Measurements from ENCODE around the gene ZBTB7C. TPM values are rescaled to one million over a fixed set of nuclear protein-coding genes. Genes with fewer than 3 reads are reported as not detected.

ZBTB7C gene
- polyA plus RNA-seq, 1 of the 3 experiments (the other 2 are of a cell fraction), result 0.05 TPM

GRCh38 chr18:48022021-48022420, 387.2 kb downstream of the ZBTB7C start:
- no peak overlapping the region for H2AFZ ChIP-seq (ENCODE audit: low read depth)
- peaks cover 10% of the 10 kb centered on the region for H3F3A ChIP-seq (replicated peaks; ENCODE audit: insufficient read depth)
- TF ChIP-seq FOXJ3 (CRISPR knock-in tag; IDR thresholded peaks at IDR 0.05) (no peak), REST (IDR thresholded peaks at IDR 0.05; ENCODE audit: low read depth, low read length) (no peak), GATA2 (CRISPR knock-in tag; IDR thresholded peaks at IDR 0.05) (no peak), YY1 (IDR thresholded peaks at IDR 0.05; ENCODE audit: low read depth) (no peak), NRF1 (IDR thresholded peaks at IDR 0.05; ENCODE audit: low read depth, low read length) (no peak), EZH2phosphoT487 (IDR thresholded peaks at IDR 0.05; ENCODE audit: borderline replicate concordance, low read depth) (no peak), IRF3 (IDR thresholded peaks at IDR 0.05; ENCODE audit: low read depth, low read length) (no peak), POLR2AphosphoS5 (IDR thresholded peaks at IDR 0.05; ENCODE audit: low read depth, low read length) (no peak), CTCF (IDR thresholded peaks at IDR 0.05) (no peak), RAD21 (IDR thresholded peaks at IDR 0.05; ENCODE audit: low read length) (no peak), MEF2A (IDR thresholded peaks at IDR 0.05; ENCODE audit: borderline replicate concordance, low read depth) (no peak)
- H3K4me3 ChIP-seq (ENCODE audit: low read depth in 2 of 2, low read length in 1 of 2), result no peak overlapping the region
- H3K4me2 ChIP-seq, result no peak overlapping the region
- H3K9me3 ChIP-seq, result no peaks in the 10 kb centered on the region
- no peak for DNase-seq
- no peaks in the 10 kb centered on the region for H3K9me2 ChIP-seq
- peaks cover 22% of the 10 kb centered on the region for H3K27me3 ChIP-seq (ENCODE audit: insufficient read depth)
- POLR2A ChIA-PET, result no interaction called here
- peak overlapping the region in 1 of 2 experiments; percentile 0; a peak in 1 of 4 replicates for H3K27ac ChIP-seq (ENCODE audit: low read depth in 2 of 2, low read length in 1 of 2)
- 92% methylated on average over 10 of the region's 10 CpGs for WGBS (ENCODE audit: low lambda C conversion rate)
- peaks cover 5 to 35% of the 10 kb centered on the region in 2 experiments; a peak in 3 of 4 replicates for H3K4me1 ChIP-seq (ENCODE audit: control insufficient read depth in 1 of 2, insufficient read depth in 2 of 2, low read depth in 1 of 2, low read length in 1 of 2)
- CTCF ChIA-PET, result interaction anchor here (0.7 to 20.7 kb wide), 6 partner anchors 92 to 446 kb away, joined by 3 to 333 read pairs (median 3); no protein-coding TSS in a partner anchor
- no peaks in the 10 kb centered on the region for H3K36me3 ChIP-seq (replicated peaks in 1 of 2; ENCODE audit: control insufficient read depth in 1 of 2, insufficient read depth in 2 of 2, low read length in 1 of 2)
- H3K9ac ChIP-seq, result no peak overlapping the region
- H3K79me2 ChIP-seq (ENCODE audit: insufficient read depth), result no peaks in the 10 kb centered on the region
- no peaks in the 10 kb centered on the region for H4K20me1 ChIP-seq (ENCODE audit: insufficient read depth)

Measured in SK-N-SH (cell line).